ENCODE measurements around the gene ANO6.
"Not testable (repeated sequence)": the region's sequence is repeated elsewhere in the genome, so short reads cannot be mapped to it uniquely, and the experiment has no call there.

The ANO6 gene

DNA sequence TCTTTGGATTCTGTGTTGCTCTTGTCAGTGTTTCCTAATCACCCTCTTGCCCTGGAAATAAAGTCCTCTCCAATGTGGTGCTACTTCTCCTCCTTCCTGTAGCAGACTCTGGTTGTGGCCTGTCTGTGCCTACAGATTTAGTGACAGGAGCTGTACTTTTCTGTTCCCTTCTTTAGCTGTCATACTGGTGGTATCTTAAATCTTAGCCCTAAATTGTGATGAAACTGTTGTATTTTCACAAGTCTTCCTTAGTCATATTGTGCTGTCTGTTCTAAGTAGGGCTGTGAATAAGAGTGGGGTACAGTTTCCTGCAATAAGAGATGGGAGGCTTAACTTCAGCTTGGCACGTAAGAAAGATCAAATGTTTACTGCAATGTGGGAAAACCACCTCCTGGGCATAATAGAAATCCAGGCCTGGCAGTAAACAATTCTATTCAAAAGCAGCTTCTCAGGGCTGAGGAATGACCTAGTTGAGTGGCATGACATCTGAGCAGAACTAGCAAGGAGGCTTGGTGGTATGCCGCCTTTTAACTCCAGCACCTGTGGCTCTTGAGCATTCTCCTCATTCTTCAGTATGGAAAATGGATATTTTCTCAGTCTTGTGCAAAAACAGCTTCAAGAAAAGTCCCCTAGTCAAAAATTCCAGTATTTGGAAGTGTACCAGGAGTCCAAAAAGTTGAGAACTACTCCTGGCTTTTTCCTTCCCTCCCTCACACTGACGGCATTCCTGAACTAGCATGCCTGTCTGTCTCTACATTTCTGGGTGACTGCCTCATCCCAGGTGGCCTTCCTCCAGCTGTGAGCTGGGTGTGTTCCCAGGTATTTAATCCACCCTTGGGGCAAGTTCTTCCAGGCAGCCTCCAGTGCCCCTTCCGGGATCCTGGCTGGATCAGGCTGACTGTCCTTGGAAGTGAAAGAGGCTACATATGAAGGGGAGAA is 19.5 kb downstream of the ANO6 start:
- Mint-ChIP-seq H3K4me1 (peaks cover 49% of the 10 kb centered on the region), H3K36me3 (ENCODE audit: low read depth) (peaks cover 19% of the 10 kb centered on the region), H3K27ac (peak overlapping the region; percentile 91 to 97 (median 93)), H3K27me3 (ENCODE audit: low read depth) (no peaks in the 10 kb centered on the region), H3K9me3 (peaks cover 11% of the 10 kb centered on the region), H3K4me3 (peak overlapping the region in 1 of 3 experiments; percentile 62)
- TF ChIP-seq, protein P1, sequence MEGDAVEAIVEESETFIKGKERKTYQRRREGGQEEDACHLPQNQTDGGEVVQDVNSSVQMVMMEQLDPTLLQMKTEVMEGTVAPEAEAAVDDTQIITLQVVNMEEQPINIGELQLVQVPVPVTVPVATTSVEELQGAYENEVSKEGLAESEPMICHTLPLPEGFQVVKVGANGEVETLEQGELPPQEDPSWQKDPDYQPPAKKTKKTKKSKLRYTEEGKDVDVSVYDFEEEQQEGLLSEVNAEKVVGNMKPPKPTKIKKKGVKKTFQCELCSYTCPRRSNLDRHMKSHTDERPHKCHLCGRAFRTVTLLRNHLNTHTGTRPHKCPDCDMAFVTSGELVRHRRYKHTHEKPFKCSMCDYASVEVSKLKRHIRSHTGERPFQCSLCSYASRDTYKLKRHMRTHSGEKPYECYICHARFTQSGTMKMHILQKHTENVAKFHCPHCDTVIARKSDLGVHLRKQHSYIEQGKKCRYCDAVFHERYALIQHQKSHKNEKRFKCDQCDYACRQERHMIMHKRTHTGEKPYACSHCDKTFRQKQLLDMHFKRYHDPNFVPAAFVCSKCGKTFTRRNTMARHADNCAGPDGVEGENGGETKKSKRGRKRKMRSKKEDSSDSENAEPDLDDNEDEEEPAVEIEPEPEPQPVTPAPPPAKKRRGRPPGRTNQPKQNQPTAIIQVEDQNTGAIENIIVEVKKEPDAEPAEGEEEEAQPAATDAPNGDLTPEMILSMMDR (IDR thresholded peaks at IDR 0.05; ENCODE audit: unreplicated experiment in 3 of 3): no peak

DNA sequence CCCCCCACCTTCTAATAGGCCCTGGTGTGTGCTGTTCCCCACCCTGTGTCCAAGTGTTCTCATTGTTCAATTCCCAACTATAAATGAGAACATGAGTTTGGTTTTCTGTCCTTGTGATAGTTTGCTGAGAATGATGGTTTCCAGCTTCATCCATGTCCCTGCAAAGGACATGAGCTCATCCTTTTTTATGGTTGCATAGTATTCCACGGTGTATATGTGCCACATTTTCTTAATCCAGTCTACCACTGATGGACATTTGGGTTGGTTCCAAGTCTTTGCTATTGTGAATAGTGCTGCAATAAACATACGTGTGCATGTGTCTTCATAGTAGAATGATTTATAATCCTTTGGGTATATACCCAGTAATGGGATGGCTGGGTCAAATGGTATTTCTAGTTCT is 20.5 kb downstream of the ANO6 start:
- H3K4me3 Mint-ChIP-seq; H3K27ac Mint-ChIP-seq; H3K27me3 Mint-ChIP-seq (ENCODE audit: low read depth): not testable (repeated sequence)
- Mint-ChIP-seq H3K4me1 (peaks cover 46% of the 10 kb centered on the region), H3K36me3 (ENCODE audit: low read depth) (peaks cover 19% of the 10 kb centered on the region), H3K9me3 (peaks cover 11% of the 10 kb centered on the region)

DNA sequence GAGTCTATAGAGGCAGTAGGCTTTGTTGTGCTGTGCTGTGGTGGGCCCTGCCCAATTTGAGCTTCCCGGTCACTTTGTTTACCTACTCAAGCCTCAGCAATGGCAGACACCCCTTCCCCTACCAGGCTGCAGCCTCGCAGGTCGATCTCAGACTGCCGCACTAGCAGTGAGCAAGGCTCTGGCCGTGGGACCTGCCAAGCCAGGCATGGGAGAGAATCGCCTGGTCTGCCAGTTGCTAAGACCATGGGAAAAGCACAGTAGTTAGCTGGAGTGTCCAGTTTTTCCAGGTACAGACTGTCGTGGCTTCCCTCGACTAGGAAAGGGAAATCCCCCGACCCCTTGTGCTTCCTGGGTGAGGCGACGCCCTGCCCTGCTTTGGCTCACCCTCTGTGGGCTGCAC is 26.3 kb downstream of the ANO6 start:
- Mint-ChIP-seq H3K4me1 (no peaks in the 10 kb centered on the region), H3K27ac (no peak overlapping the region), H3K27me3 (ENCODE audit: low read depth) (no peaks in the 10 kb centered on the region), H3K4me3 (no peak overlapping the region), H3K9me3 (peaks cover 8% of the 10 kb centered on the region), H3K36me3 (ENCODE audit: low read depth) (peaks cover 15% of the 10 kb centered on the region)
- TF ChIP-seq, protein P1 (IDR thresholded peaks at IDR 0.05; ENCODE audit: unreplicated experiment in 3 of 3): no peak

DNA sequence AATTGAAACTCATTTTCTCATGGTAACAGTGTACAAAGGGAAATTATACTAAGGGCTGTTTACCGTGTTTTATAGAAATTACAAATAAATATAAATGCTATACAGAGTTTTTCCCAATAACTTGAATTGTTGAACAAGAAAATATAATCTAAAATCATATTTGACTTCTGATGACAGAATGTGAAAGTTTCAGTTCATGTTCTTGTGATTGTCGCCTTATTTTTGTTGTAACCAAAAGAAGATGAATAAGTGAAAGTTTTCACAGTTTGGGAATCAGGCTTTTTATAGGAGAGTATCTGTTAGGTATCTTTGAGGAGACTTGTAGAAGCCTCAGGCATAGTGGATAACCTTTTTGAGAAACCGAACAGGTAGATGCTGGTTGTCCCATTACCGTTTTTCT is 28.1 kb downstream of the ANO6 start:
- no peaks in the 10 kb centered on the region for H3K4me1 Mint-ChIP-seq
- TF ChIP-seq, protein P1 (IDR thresholded peaks at IDR 0.05; ENCODE audit: unreplicated experiment in 3 of 3): no peak

DNA sequence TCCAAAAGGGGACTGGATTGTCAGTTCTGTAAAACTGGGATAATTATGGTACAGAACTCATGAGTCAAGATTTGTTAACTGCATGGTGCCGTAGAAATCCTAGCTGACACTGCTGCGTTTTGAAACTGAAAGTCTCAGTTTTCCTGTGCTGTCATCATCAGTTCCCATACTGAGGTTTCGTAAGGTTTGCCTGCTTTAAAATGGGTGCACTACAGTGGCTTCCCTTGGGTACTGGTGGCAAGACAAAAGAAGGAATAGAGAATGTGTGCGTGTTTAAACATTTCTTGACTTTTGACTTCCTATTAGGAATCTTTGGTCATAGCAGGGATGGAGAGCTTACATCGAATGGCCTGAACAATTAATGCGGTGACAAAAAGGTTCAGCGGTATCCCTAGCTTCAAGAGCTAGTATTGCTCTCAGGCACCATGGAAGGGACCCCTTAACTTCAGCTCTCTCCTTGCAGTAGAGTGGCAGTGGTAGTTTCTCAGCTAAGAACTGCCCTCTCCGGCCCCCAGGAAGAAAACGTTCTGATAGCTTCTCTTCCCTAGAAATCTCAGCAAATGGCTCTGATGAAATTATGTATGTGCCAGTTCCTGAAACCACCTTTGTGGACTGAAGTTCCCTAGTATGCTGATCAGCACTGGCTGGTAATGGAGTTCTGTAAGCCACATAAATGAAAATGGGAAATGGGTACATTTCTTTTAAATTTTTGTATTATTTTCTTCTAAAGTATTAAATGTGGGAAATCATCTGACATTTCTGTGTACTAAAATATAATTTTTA is 28.9 kb downstream of the ANO6 start:
- Mint-ChIP-seq H3K27ac (no peak overlapping the region), H3K4me1 (no peaks in the 10 kb centered on the region), H3K36me3 (ENCODE audit: low read depth) (peaks cover 7% of the 10 kb centered on the region), H3K4me3 (no peak overlapping the region), H3K9me3 (peaks cover under 1% of the 10 kb centered on the region), H3K27me3 (ENCODE audit: low read depth) (no peaks in the 10 kb centered on the region)
- TF ChIP-seq, protein P1 (IDR thresholded peaks at IDR 0.05; ENCODE audit: unreplicated experiment in 3 of 3): no peak

More for the DNA sequence above, 28.1 kb downstream of the ANO6 start:
- peaks cover 6% of the 10 kb centered on the region for H3K9me3 Mint-ChIP-seq
- no peak overlapping the region for H3K4me3 Mint-ChIP-seq
- H3K27me3 Mint-ChIP-seq (ENCODE audit: low read depth): no peaks in the 10 kb centered on the region
- no peak overlapping the region for H3K27ac Mint-ChIP-seq
- peaks cover 15% of the 10 kb centered on the region for H3K36me3 Mint-ChIP-seq (ENCODE audit: low read depth)

DNA sequence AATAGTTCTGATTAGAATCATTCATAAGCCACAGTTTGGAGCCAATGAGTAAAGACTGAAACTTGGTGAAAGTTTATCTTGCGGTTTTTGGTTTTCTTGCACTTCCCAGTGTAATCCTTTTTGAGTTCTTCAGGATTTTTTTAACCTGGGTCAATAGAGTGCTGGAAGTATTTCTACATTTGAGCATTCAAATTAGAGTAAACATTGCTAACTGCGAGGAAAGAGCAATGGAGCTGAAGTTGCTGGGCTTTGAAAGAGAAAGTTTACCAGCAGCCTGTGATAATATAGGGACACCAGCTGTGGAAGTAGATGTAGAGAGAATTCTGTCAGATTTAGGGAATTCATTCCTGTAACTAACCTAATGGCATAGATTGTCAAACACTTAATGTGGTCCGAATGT is 30.3 kb downstream of the ANO6 start:
- H3K27ac Mint-ChIP-seq: no peak overlapping the region
- TF ChIP-seq, protein P1 (IDR thresholded peaks at IDR 0.05; ENCODE audit: unreplicated experiment in 3 of 3): no peak
- no peaks in the 10 kb centered on the region for H3K27me3 Mint-ChIP-seq (ENCODE audit: low read depth)
- H3K4me1 Mint-ChIP-seq: no peaks in the 10 kb centered on the region
- H3K9me3 Mint-ChIP-seq: no peaks in the 10 kb centered on the region
- peaks cover 6% of the 10 kb centered on the region for H3K36me3 Mint-ChIP-seq (ENCODE audit: low read depth)
- no peak overlapping the region for H3K4me3 Mint-ChIP-seq
